NCI-H2107 treated with DMSO at 0.1 percent for 48 hours (cell line): Measurements from ENCODE around the gene MAN2B2.

Experiments
- DNase-seq: peaks from one replicate; lab custom pipeline; 2025; ENCODE audit not compliant: unreplicated experiment; lab: John Stamatoyannopoulos, UW

Gene MAN2B2

DNA sequence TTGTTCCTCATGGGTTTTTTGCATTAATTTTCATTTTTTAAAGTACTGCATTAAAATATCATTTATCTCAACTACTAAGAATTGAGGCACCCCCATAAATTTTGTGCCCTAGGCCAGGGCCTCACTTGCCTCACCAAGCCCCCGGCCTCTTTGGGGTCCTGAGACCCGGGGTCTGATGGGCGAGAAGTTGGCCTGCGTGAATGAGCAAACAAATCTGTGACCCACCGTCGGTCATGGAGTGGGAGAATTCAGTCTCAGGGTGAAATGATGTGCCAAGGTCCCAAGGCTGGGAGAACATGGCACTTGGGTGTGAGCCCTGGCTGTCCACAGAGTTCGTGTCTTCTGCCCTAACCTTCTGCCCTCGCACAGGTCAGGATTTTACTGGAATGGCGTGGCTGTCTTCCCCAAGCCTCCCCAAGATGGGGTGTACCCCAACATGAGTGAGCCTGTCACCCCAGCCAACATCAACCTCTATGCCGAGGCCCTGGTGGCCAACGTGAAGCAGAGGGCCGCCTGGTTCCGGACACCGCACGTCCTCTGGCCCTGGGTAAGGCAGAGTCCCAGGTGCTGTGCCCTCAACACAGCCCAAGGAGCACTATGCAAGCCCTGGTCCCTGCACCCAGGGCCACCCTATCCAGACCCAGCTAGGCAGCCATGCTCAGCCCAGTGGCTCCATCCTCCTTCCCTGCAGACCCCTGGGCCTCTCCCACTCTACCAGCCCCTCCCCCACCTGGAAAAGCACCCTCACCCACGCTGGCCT lies 18.0 kb downstream of the MAN2B2 start:
- no peak for DNase-seq

- no peak for DNase-seq
Measured at GRCh38 chr4:6594341-6594740, 19.4 kb downstream of the MAN2B2 start.

DNA sequence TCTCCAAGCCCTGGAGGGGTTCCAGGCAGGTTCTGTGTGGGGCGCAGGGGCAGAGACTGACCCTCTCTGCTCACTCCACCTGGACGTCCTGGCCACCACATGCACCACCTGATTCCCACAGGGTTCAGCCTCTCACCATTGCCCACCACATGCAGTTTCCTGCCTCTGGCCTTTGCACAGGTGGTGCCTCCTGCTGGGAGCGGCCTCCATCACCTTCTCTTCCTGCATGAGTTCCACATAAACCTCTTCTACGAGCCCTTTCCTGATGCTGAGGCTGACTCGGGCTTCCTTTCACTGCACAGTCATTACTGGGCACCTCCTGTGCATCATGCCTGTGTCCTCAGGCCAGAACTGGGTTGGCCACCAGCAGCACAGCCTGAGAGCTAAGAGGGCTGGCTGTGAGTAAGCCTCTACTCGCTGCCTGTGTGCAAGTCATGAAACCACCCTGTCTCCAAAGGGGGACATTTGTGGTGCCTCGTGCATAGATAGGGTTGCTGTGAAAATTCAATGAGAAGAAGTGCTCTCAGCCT lies 19.9 kb downstream of the MAN2B2 start:
- DNase-seq, result no peak

DNA sequence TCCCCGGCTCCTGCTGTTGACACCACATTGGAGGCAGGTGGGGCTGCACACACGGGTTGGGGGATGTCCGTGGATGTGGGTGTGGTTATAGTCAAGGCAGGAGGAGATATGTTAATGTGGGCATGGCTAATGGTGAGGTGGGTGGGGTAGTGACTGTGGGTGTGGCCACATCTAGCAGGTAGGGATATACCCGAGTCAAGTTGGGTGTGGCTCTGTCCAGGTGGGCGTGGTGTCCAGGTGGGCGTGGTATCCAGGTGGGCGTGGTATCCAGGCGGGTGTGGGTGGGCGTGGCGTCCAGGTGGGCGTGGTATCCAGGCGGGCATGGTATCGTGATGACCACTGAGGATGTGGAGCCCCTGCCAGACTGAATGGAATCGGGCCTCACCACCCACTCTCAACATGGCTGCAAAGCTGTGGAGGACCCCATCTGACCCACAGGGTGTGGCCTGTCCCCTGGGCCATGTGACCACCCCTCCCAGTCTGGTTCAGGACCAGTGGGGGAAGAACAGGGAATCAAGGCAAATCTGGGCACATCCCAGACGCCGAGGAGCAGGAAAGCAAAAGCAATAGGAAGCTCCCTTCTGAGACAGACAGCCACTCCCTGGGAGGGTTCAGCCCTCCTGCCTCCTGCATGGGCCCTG lies 21.0 kb downstream of the MAN2B2 start:
- DNase-seq, result no peak

DNA sequence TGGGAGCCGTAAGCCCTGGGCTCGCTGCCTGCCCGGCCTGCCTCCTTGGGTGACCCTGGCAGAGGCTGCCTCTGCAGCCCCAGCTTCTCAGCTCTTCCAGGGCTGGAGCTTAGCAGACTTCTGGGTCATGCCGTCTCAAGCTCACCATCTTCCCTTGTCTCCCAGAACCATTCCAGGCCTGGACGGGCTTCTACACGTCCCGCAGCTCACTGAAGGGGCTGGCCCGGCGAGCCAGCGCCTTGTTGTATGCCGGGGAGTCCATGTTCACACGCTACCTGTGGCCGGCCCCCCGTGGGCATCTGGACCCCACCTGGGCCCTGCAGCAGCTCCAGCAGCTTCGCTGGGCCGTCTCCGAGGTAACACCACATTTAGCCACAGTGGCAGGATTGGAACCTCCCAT lies 22.0 kb downstream of the MAN2B2 start:
- no peak for DNase-seq

DNA sequence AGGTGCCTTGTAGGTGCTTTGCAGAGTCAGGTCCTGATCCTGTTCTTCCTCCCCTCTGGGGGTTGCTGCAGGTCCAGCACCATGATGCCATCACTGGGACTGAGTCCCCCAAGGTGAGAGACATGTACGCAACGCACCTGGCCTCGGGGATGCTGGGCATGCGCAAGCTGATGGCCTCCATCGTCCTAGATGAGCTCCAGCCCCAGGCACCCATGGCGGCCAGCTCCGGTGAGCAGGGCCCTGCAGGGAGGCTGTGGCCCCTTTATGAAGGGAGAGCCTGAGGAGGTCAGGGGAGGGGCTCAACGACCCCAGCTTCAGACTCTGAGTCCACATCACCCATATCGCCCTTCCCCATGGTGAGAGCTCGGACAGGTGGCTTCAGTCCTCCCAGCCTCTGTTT lies 23.1 kb downstream of the MAN2B2 start:
- no peak for DNase-seq

- no peak for DNase-seq
Measured at GRCh38 chr4:6598641-6599040, 23.7 kb downstream of the MAN2B2 start.

DNA sequence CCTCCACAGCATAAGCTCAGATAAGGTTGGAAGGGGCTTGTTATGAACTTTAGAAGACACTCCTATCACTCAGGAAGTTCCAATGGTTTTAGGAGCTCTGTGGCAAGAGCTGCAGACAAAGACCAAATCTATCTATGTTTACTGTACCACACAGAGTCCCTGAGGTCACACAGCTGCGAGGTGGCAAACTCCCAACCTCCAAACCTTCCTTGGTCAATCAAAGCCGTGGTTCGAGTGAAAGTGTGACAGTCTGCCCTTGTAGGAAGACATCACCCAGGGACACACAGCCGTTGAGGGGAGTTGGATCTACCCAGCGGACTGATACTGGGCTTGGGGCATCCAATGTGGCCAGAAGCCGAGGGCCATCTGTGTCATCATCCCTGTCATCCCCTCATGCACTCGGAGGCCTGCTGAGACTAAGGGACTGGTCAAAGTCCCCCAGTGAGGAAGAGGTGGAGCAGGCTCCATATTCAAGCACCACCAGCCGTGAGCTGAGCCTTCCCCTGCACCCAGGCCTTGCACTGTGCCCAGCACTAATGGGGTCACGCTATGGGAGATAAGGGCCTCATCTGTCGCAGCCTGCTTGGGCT lies 26.8 kb downstream of the MAN2B2 start:
- DNase-seq, result no peak

DNA sequence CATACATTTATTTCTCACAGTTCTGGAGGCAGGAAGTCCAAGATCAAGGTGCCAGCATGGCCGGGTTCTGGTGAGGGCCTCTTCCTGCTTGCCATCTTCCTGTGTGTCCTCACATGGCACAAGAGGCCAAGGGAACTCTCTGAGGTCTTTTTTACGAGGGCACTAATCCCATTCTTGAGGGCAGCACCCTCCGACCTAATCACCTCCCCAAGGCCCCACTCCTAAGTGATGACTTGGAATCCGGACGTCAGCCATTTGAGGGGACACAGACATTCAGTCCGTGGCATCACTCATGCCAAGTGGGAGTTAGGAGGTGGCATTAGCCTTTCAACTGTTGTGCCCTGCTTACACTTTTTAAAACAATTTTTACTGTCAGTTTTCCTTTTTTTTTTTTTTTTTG lies 27.3 kb downstream of the MAN2B2 start:
- no peak for DNase-seq

DNA sequence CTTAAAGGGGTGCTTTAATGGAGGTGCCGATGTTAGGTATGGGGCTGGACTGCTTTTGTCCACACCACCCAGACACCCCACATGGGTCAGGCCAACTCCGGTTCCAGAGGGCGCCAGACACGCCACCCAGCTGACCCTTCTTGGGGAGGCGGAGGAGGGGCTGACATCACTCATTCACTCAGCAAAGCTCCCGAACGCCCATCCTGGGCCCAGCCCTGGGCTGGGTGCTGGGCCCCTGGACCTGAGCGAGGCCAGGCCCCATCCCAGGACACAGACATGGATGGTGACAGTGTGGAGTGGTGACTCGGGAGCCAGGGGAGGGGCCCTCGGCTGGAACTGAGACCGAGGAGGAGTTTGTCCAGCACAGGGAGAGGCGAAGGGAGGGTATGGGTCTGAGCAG lies 28.1 kb downstream of the MAN2B2 start:
- DNase-seq, result no peak

DNA sequence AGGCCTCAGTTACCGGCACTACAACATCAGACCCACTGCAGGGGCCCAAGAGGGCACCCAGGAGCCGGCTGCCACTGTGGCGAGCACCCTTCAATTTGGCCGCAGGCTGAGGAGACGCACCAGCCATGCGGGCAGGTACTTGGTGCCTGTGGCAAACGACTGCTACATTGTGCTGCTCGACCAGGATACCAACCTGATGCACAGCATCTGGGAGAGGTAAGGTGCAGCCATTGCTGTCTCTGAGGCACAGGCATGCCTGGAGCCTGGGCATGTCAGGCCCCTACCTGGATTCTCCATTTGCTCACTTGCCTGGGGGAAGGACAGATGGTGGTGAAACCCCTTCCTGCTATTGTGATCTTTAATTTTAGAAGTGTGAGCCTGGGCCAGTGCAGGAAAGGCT lies 30.1 kb downstream of the MAN2B2 start:
- DNase-seq, result no peak

GRCh38 chr4:6605605-6606004 lies 30.6 kb downstream of the MAN2B2 start:
- DNase-seq, result no peak

- no peak for DNase-seq
Measured at GRCh38 chr4:6606465-6607235, 31.7 kb downstream of the MAN2B2 start.

- no peak for DNase-seq
Measured at GRCh38 chr4:6607368-6608055, 32.5 kb downstream of the MAN2B2 start.

DNA sequence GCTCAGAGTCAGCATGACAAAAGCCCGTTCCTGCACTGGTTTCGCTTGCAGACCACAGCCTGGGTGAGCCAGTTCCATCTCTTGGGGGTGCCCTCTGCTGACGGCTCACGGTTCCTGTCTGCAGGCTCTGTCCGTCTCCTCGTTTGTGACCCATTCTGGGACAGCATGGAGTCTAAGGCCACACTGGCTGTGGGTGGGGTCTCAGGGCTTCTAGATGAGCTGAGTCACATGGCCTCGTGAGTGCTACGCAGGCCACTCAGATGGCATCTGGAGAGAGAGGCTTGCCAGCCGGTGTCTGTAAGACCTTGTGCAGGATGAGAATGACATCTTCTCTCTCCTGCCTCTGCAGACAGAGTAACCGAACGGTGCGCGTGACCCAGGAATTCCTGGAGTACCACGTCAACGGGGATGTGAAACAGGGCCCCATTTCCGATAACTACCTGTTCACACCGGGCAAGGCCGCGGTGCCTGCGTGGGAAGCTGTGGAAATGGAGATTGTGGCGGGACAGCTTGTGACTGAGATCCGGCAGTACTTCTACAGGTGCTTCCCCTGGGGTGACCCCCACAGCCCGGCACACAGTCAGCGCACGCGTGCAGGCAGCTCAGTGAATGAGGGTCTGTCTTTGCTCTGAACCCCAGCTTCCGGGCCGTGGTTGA lies 33.9 kb downstream of the MAN2B2 start:
- no peak for DNase-seq

DNA sequence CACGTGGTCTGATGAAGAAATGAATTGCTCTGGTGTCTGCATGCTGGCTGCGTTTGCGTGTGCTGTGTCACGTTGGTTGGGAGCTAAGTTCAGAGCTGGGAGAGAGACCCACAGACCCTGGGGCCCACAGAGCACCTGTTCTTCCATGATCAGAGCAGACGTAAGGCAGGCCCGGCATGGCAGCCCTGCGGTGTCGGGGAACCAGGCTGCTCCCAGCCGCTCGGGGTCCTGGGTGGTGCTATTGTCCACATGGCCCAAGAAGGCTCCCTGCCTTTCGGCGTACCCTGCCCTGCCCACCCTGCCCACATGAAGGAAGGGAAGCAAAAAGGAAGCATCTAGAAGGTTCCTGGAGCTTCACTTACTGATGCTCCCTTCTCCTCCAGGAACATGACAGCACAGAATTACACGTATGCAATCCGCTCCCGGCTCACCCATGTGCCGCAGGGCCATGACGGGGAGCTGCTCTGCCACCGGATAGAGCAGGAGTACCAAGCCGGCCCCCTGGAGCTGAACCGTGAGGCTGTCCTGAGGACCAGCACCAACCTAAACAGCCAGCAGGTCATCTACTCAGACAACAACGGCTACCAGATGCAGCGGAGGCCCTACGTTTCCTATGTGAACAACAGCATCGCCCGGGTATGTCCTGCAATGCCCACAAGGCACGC lies 34.6 kb downstream of the MAN2B2 start:
- DNase-seq, result no peak

DNA sequence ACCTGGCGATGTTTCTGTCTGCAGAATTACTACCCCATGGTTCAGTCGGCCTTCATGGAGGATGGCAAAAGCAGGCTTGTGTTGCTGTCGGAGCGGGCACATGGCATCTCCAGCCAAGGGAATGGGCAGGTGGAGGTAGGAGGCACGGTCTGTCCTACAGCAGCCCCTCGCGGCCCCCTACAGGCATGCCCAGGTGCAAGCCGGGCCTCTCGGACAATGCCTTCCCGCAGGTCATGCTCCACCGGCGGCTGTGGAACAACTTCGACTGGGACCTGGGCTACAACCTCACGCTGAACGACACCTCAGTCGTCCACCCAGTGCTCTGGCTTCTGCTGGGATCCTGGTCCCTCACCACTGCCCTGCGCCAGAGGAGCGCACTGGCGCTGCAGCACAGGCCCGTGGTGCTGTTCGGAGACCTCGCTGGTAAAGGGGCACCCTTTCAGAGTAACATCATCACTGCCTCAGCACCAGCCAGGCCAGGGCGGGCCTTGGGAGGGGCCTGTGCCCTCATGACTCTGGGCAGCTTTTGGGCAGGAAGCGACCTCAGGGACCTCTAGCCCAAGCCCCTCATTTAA lies 36.0 kb downstream of the MAN2B2 start:
- no peak for DNase-seq

DNA sequence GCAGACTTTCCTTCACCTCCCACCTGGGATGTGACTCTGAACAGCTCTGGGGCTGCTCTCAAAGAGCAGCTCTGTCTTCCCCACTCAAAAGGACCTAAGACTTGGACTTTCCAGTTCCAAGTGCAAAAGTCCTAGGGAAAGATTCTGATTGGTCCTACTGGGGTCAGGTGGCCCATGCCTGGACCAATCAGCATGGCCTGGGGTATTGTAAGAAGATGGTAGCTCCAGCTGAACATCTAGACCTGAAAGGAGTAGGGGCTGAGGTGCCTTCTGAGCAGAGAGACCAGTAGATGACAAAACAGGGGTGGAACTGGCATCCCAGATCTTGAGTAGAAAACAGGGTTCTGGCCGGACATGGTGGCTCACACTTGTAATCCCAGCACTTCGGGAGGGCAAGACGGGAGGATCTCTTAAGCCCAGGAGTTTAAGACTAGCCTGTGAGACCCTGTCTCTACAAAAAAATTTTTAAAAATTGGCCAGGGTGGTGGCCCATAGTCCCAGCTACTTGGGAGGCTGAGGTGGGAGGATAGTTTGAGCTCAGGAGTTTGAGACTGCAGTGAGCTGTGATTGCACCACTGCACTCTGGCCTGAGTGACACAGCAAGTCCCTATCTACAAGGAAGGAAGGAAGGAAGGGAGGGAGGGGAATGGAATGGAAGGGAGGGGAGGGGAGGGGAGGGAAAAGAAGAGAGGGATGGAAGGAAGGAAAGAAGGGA lies 38.1 kb downstream of the MAN2B2 start:
- no peak for DNase-seq
